Effector memory CD4-positive, alpha-beta T cell (primary cell): Measurements from ENCODE around the gene CETN3.
"Not testable (repeated sequence)": the region's sequence is repeated elsewhere in the genome, so short reads cannot be mapped to it uniquely, and the experiment has no call there.

ENCODE experiments used
- DNase-seq, 3 donors: peaks; one replicate each; pipeline ENCODE4 v3.0.0-alpha.2; 2020
- H3K27ac ChIP-seq: 2 replicates; pipeline ENCODE4 v1.7.0; 2013; ENCODE audit warnings: mild to moderate bottlenecking, low read length, moderate library complexity; ENCODE audit not compliant: insufficient read depth, poor library complexity, severe bottlenecking
- H3K27me3 ChIP-seq: replicated peaks from 2 replicates; pipeline ENCODE4 v1.7.0; 2013; ENCODE audit warnings: mild to moderate bottlenecking, low read length; ENCODE audit not compliant: insufficient read depth, control insufficient read depth, poor library complexity, severe bottlenecking
- H3K36me3 ChIP-seq: 2 replicates; pipeline ENCODE4 v1.7.0; 2013; ENCODE audit warnings: mild to moderate bottlenecking, low read length, moderate library complexity; ENCODE audit not compliant: control insufficient read depth, insufficient read depth
- H3K4me1 ChIP-seq: 2 replicates; pipeline ENCODE4 v1.7.0; 2013; ENCODE audit warnings: low read length, mild to moderate bottlenecking; ENCODE audit not compliant: control insufficient read depth, insufficient read depth, poor library complexity, severe bottlenecking
- H3K4me3 ChIP-seq: 2 replicates; pipeline ENCODE4 v1.7.0; 2013; ENCODE audit warnings: low read length, low read depth, mild to moderate bottlenecking; ENCODE audit not compliant: insufficient read depth, poor library complexity, severe bottlenecking
- H3K9me3 ChIP-seq: 2 replicates; pipeline ENCODE4 v1.7.0; 2013; ENCODE audit warnings: mild to moderate bottlenecking, low read length, moderate library complexity; ENCODE audit not compliant: control insufficient read depth

Gene CETN3

DNA sequence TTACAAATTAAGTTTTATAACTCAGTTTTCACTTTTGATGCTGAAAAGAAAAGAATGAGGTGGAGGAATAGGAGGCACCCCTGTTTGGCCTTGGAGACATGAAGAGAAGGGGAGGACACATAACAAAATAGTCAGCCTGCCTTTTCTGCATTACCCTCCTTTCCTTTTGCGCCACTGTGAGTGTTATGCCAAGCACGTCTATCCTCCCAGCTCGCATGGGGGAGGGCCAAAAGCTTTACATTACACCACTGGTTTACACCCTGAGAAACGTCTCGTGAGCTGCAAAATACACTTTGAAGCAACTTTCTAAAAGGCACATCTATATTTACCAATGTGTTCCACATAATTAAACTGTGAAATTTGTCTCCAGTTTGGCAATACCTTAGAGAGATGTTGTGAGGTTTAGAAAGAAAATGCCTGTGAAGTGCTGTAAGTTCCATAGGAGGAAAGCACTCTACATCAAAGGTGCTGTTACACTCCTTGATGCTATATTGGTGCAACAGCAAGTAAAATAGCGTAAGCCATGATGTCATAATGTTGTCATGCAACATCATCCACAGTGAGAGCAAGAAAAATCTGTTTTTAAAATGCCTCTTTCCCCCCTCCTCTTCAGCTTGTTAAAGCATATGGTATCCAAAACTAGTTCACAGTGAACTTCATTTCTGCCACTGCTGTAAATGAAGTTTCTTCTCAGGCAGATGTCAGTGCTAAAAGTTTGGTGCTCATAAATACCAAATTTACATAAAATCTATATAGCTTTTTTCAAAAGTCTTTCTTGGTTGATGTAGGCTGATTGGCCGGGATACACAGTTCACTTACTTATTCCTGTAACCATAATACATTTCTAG is 50.3 kb downstream of the CETN3 start:
- H3K4me1 ChIP-seq: no peaks in the 10 kb centered on the region
- no peaks in the 10 kb centered on the region for H3K36me3 ChIP-seq
- no peak overlapping the region for H3K4me3 ChIP-seq
- H3K9me3 ChIP-seq: no peaks in the 10 kb centered on the region
- no peak for DNase-seq
- H3K27me3 ChIP-seq: no peaks in the 10 kb centered on the region
- H3K27ac ChIP-seq: no peak overlapping the region

DNA sequence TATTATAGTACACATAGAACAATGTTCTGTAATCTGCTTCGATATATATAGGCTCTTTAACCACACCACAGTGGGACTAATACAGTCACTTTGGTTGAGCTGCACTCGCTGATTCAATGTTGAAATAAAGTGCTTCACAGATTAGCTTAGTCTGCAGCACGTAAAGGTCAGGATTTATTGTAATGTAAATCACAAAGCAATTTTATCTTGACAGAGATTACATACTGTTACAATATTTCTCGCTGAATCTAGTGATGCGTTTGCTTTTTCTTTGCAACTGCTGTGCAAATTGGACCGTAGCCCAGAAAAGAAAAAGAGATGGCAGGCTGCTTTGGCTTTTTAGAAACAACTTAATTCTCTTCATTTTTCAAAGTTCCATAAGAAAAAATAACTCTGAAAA is 52.9 kb downstream of the CETN3 start:
- Histone ChIP-seq H3K36me3 (no peaks in the 10 kb centered on the region), H3K4me3 (no peak overlapping the region), H3K27me3 (no peaks in the 10 kb centered on the region), H3K4me1 (no peaks in the 10 kb centered on the region), H3K27ac (no peak overlapping the region), H3K9me3 (no peaks in the 10 kb centered on the region)
- DNase-seq: no peak

DNA sequence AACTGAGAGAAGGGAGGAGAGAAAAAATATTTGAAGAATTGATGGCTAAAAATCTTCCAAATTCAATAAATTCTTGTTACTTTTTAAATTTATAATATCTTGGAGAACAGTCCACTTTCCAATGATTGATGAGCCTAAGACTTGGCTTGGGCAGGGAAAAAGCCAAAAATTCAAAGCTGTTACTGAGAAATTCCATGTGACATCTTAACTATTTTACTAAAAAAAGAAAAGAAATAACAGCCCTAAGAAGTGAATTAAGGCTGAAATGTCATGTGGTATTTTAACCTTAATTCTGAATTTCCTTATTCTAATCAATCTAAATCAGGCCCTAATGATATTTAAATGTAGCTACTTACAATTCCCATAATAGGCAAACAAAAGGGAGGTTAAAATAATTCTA is 53.4 kb downstream of the CETN3 start:
- no peak overlapping the region for H3K27ac ChIP-seq
- no peaks in the 10 kb centered on the region for H3K27me3 ChIP-seq
- no peak overlapping the region for H3K4me3 ChIP-seq
- H3K36me3 ChIP-seq: no peaks in the 10 kb centered on the region
- no peak for DNase-seq
- no peaks in the 10 kb centered on the region for H3K4me1 ChIP-seq
- no peaks in the 10 kb centered on the region for H3K9me3 ChIP-seq

DNA sequence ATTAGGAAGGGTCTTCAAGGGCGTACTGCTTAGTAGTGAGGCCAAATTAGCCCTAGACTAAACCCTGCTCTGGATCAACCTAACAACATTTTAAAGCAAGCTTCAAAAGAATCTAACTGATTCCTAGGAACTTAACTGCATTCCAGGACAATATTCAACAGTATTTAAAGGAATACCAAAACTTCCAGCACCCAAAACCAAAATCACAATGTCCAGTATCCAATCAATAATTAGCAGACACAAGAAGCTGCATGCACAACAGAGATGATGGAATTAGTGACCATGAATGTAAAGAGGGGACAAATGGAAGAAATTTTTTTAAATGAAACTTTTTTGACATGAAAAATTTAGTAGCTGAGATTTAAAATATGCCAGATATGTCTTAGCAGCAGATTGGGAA is 53.9 kb downstream of the CETN3 start:
- DNase-seq: no peak
- H3K27me3 ChIP-seq: no peaks in the 10 kb centered on the region
- no peaks in the 10 kb centered on the region for H3K9me3 ChIP-seq
- H3K36me3 ChIP-seq: no peaks in the 10 kb centered on the region
- H3K4me3 ChIP-seq: no peak overlapping the region
- no peaks in the 10 kb centered on the region for H3K4me1 ChIP-seq
- H3K27ac ChIP-seq: no peak overlapping the region

DNA sequence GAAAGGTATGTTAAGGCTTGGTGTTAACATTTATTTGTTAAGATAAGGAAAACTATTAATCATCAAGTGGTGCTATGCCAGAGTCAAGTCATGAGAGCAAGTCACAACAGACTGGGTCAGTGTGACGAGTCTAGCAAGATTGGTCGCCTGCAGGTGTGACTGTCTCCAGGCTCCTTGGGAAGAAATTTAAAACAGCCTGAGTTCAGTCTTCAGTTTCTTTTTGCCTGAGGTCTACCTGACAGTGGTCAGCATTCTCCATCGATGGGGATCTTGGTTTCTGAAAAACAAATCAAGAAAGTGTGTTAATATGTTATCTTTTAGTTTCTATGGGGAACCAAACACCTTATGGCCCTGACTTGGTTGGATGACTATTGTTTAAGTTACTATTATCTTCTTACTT is 56.3 kb downstream of the CETN3 start:
- no peaks in the 10 kb centered on the region for H3K4me1 ChIP-seq
- H3K9me3 ChIP-seq: no peaks in the 10 kb centered on the region
- no peak for DNase-seq
- no peak overlapping the region for H3K4me3 ChIP-seq
- H3K27ac ChIP-seq: no peak overlapping the region
- H3K27me3 ChIP-seq: no peaks in the 10 kb centered on the region
- no peaks in the 10 kb centered on the region for H3K36me3 ChIP-seq

DNA sequence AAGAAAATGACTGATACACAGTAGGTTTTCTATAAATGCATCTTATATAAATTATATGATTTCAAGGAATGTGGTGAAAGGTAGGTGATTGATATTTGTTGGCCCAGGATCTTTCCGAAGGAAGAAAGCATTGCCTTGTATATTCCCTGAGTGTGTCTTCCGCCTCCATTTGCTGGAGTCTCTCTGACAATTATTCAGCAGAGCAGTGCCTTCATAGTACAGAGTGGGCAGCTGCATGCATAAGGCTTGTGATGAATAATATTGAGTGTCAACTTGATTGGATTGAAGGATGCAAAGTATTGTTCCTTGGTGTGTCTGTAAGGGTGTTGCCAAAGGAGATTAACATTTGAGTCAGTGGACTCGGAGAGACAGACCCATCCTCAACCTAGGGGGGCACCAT is 58.5 kb downstream of the CETN3 start:
- Histone ChIP-seq H3K9me3 (no peaks in the 10 kb centered on the region), H3K27me3 (no peaks in the 10 kb centered on the region), H3K4me1 (no peaks in the 10 kb centered on the region), H3K27ac (no peak overlapping the region), H3K4me3 (no peak overlapping the region), H3K36me3 (no peaks in the 10 kb centered on the region)
- DNase-seq: no peak

DNA sequence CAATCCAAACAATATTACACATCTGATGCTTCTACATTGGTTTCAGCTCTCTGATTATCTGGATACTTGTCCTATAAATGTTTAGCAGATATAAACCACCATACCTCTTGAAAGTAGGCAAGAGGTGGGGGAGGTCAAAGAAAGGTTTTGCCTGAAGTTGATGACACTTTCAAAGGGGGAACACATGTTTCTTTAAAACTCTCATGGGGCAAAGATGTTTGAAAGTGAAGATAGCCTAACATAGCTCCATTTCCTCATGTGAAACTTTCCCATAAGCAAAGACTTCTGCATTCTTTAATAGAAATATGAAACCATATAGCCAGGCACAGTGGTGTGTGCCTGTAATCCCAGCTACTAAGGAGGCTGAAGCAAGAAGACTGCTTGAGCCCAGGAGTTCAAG is 62.1 kb downstream of the CETN3 start:
- Histone ChIP-seq H3K27me3 (no peaks in the 10 kb centered on the region), H3K36me3 (no peaks in the 10 kb centered on the region), H3K4me3 (no peak overlapping the region), H3K9me3 (no peaks in the 10 kb centered on the region), H3K4me1 (no peaks in the 10 kb centered on the region), H3K27ac (no peak overlapping the region)
- no peak for DNase-seq

DNA sequence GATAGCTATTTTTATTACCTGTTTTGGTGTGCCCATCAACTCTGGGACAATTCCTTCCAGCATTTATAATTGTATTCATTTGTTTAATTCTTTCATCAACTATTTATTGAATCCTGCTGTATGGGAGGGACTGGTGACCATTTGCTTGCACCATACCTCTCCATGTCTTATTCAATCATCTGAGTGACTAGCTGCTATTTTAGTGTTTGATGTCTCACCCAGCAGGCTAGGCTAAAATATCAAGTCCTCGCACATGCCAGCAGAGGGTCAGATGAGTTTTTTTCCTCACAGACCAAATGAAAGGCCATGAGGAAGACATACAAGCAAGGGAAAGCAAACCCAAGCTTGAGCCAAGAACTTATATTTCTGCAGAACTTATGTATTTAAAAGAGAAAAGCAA is 63.9 kb downstream of the CETN3 start:
- H3K36me3 ChIP-seq: no peaks in the 10 kb centered on the region
- no peaks in the 10 kb centered on the region for H3K27me3 ChIP-seq
- no peak overlapping the region for H3K4me3 ChIP-seq
- no peaks in the 10 kb centered on the region for H3K4me1 ChIP-seq
- no peaks in the 10 kb centered on the region for H3K9me3 ChIP-seq
- H3K27ac ChIP-seq: no peak overlapping the region
- DNase-seq: no peak

DNA sequence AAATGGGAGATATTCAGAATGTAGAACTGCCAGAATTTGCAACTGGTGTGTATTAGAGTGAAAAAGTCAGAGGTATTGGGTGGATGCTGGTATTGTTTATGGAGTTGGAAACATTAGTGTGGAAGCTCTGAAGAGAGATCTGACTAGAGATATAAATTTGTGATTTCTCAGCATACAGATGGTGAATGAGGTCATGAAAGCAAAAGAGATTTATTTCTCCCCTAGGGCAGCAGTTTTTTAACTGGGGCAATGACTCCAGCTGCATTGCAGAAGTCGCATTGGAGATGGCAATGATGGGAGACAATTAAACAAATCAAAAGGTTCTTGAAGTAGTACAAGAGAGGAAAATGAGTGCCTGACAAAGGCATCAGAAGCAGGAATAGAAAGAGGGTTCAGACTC is 64.9 kb downstream of the CETN3 start:
- no peak for DNase-seq
- H3K4me1 ChIP-seq: no peaks in the 10 kb centered on the region
- H3K4me3 ChIP-seq: no peak overlapping the region
- H3K9me3 ChIP-seq: no peaks in the 10 kb centered on the region
- H3K27ac ChIP-seq: no peak overlapping the region
- H3K27me3 ChIP-seq: no peaks in the 10 kb centered on the region
- H3K36me3 ChIP-seq: no peaks in the 10 kb centered on the region

DNA sequence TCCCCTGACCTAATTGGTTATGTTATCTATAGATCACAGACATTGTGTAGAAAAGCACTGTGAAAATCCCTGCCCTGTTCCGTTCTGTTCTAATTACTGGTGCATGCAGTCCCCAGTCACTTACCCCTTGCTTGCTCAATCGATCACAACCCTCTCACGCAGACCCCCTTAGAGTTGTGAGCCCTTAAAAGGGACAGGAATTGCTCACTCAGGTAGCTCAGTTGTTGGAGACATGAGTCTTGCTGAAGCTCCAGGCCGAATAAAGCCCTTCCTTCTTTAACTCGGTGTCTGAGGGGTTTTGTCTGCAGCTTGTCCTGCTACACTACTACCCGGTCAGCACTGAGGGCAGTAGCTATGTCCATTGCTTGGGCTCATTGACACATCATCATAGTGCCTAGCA is 65.8 kb downstream of the CETN3 start:
- H3K27me3 ChIP-seq, DNase-seq, H3K4me3 ChIP-seq, H3K9me3 ChIP-seq, H3K4me1 ChIP-seq, H3K36me3 ChIP-seq, H3K27ac ChIP-seq: not testable (repeated sequence)
